ENCODE data around the gene TANC1.

DNA sequence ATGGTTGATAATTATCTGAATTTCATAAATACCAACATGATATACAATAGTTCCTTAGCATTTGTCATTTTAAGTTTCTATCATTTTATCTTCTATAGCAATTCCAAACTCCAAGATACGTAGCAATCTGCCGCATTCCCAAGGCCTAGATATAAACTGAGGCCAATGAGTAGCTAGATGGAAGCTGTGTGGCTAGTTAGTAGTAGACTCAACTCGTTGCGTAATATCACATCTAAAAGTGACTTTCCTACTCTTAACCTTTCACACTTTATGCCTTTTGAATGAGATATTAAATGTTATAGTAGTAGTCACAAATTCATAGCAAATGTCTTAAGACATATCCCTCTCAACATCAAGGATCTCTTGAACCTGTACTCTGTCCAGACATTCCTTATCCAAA is 284.5 kb downstream of the TANC1 start:
- TF ChIP-seq, protein P1, sequence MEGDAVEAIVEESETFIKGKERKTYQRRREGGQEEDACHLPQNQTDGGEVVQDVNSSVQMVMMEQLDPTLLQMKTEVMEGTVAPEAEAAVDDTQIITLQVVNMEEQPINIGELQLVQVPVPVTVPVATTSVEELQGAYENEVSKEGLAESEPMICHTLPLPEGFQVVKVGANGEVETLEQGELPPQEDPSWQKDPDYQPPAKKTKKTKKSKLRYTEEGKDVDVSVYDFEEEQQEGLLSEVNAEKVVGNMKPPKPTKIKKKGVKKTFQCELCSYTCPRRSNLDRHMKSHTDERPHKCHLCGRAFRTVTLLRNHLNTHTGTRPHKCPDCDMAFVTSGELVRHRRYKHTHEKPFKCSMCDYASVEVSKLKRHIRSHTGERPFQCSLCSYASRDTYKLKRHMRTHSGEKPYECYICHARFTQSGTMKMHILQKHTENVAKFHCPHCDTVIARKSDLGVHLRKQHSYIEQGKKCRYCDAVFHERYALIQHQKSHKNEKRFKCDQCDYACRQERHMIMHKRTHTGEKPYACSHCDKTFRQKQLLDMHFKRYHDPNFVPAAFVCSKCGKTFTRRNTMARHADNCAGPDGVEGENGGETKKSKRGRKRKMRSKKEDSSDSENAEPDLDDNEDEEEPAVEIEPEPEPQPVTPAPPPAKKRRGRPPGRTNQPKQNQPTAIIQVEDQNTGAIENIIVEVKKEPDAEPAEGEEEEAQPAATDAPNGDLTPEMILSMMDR (IDR thresholded peaks at IDR 0.05): no peak
- no peak for TF ChIP-seq POLR2A (IDR thresholded peaks at IDR 0.05)

Data from vagina (tissue), 2 donors.